ENCODE data around the gene SSR2. TPM values are rescaled to one million over a fixed set of nuclear protein-coding genes. Genes with fewer than 3 reads are reported as not detected.

Gene SSR2
- total and polyA plus RNA-seq, 4 donors = 93.1 to 264 (median 173) TPM

GRCh38 chr1:155982106-155982505 is 38.6 kb downstream of the SSR2 start:
- H3K4me3 ChIP-seq (ENCODE audit: low read depth in 1 of 3, low read length in 3 of 3) = no peak overlapping the region
- no peaks in the 10 kb centered on the region for H3K9me3 ChIP-seq (ENCODE audit: control insufficient read depth in 4 of 4, low read length in 3 of 4)
- peaks cover 0 to 13% (median 4%) of the 10 kb centered on the region in 4 donors for H3K4me1 ChIP-seq (ENCODE audit: control insufficient read depth in 4 of 4, insufficient read depth in 4 of 4, low read length in 3 of 4)
- no peaks in the 10 kb centered on the region for H3K27me3 ChIP-seq (ENCODE audit: control insufficient read depth in 4 of 4, insufficient read depth in 4 of 4, low read length in 3 of 4)
- DNase-seq (ENCODE audit: low spot score) = no peak
- no peak overlapping the region for H3K9ac ChIP-seq (ENCODE audit: low read depth in 1 of 2, low read length in 2 of 2)
- no peak overlapping the region for H3K27ac ChIP-seq (ENCODE audit: low read depth in 1 of 2, low read length in 2 of 2)
- WGBS = 88% methylated on average over 7 of the region's 7 CpGs
- TF ChIP-seq RAD21 (IDR thresholded peaks at IDR 0.05) = no peak
- no peak for TF ChIP-seq NR2F2 (IDR thresholded peaks at IDR 0.05)
- TF ChIP-seq TAF1 (conservative IDR thresholded peaks at IDR 0.05) = no peak
- no peak for TF ChIP-seq JUND (IDR thresholded peaks at IDR 0.05)
- TF ChIP-seq, protein P1, sequence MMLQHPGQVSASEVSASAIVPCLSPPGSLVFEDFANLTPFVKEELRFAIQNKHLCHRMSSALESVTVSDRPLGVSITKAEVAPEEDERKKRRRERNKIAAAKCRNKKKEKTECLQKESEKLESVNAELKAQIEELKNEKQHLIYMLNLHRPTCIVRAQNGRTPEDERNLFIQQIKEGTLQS (IDR thresholded peaks at IDR 0.05) = no peak
- TF ChIP-seq HNF4A (conservative IDR thresholded peaks at IDR 0.05) = no peak
- TF ChIP-seq, protein P2, sequence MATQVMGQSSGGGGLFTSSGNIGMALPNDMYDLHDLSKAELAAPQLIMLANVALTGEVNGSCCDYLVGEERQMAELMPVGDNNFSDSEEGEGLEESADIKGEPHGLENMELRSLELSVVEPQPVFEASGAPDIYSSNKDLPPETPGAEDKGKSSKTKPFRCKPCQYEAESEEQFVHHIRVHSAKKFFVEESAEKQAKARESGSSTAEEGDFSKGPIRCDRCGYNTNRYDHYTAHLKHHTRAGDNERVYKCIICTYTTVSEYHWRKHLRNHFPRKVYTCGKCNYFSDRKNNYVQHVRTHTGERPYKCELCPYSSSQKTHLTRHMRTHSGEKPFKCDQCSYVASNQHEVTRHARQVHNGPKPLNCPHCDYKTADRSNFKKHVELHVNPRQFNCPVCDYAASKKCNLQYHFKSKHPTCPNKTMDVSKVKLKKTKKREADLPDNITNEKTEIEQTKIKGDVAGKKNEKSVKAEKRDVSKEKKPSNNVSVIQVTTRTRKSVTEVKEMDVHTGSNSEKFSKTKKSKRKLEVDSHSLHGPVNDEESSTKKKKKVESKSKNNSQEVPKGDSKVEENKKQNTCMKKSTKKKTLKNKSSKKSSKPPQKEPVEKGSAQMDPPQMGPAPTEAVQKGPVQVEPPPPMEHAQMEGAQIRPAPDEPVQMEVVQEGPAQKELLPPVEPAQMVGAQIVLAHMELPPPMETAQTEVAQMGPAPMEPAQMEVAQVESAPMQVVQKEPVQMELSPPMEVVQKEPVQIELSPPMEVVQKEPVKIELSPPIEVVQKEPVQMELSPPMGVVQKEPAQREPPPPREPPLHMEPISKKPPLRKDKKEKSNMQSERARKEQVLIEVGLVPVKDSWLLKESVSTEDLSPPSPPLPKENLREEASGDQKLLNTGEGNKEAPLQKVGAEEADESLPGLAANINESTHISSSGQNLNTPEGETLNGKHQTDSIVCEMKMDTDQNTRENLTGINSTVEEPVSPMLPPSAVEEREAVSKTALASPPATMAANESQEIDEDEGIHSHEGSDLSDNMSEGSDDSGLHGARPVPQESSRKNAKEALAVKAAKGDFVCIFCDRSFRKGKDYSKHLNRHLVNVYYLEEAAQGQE (IDR thresholded peaks at IDR 0.05) = no peak
- no peak for TF ChIP-seq FOXA2 (IDR thresholded peaks at IDR 0.05)
- TF ChIP-seq SP1 (IDR thresholded peaks at IDR 0.05) = no peak
- no peak for TF ChIP-seq RXRA (IDR thresholded peaks at IDR 0.05)
- no peak for TF ChIP-seq HNF4G (IDR thresholded peaks at IDR 0.05)
- no peak for TF ChIP-seq GABPA (IDR thresholded peaks at IDR 0.05 in 1 of 2, conservative IDR thresholded peaks at IDR 0.05 in 1 of 2)
- TF ChIP-seq FOXA1 (IDR thresholded peaks at IDR 0.05) = no peak
- no peak for TF ChIP-seq MAX (IDR thresholded peaks at IDR 0.05)
- no peak for TF ChIP-seq CTCF (IDR thresholded peaks at IDR 0.05; ENCODE audit: low read depth, low read length, missing input control)
- TF ChIP-seq ZBTB33 (IDR thresholded peaks at IDR 0.05) = no peak
- TF ChIP-seq YY1 (IDR thresholded peaks at IDR 0.05) = no peak
- H3K36me3 ChIP-seq (ENCODE audit: control insufficient read depth in 4 of 4, insufficient read depth in 3 of 4, low read depth in 1 of 4, low read length in 3 of 4) = no peaks in the 10 kb centered on the region

All from liver (tissue), 9 donors.